Skin of body (tissue), 2 donors: ENCODE measurements around the gene WDR59. TPM values are rescaled to one million over a fixed set of nuclear protein-coding genes. Genes with fewer than 3 reads are reported as not detected.
"Not testable (repeated sequence)": the region's sequence is repeated elsewhere in the genome, so short reads cannot be mapped to it uniquely, and the experiment has no call there.

Source experiments
- DNase-seq: peaks from one replicate; lab custom pipeline; 2025; lab: John Stamatoyannopoulos, UW
- total RNA-seq: library from RNA; depleted of rRNA; stranded (reverse); fragments of >200 nt; gene quantifications from one replicate; pipeline ENCODE4 v1.2.3, GENCODE V29; 2014

Gene WDR59
- 36.9 TPM for total RNA-seq

GRCh38 chr16:74984529-74985296 is at the start of gene WDR59:
WDR59 (minus strand) TSS chr16:74985123; CDS start chr16:74985017, 106 bp downstream.
- DNase-seq = peak; percentile 97

GRCh38 chr16:75032655-75033054 is 47.7 kb upstream of the WDR59 start:
- DNase-seq = no peak

GRCh38 chr16:75029854-75030253 is 44.9 kb upstream of the WDR59 start:
- DNase-seq = no peak

- DNase-seq = no peak
These were observed 43.7 kb upstream of the WDR59 start for GRCh38 chr16:75028544-75029135.

- DNase-seq = no peak
These were observed 42.8 kb upstream of the WDR59 start for GRCh38 chr16:75027520-75028300.

- DNase-seq = no peak
These were observed 42.0 kb upstream of the WDR59 start for GRCh38 chr16:75026892-75027391.

- DNase-seq = peak; percentile 96
These were observed 41.4 kb upstream of the WDR59 start for GRCh38 chr16:75026239-75026891.

GRCh38 chr16:75025761-75026160 is 40.8 kb upstream of the WDR59 start:
- DNase-seq = peak; percentile 27

GRCh38 chr16:75024594-75024993 is 39.7 kb upstream of the WDR59 start:
- DNase-seq = no peak

GRCh38 chr16:75024182-75024581 is 39.3 kb upstream of the WDR59 start:
- no peak for DNase-seq

- DNase-seq = no peak
These were observed 38.1 kb upstream of the WDR59 start for GRCh38 chr16:75023009-75023408.

- no peak for DNase-seq
These were observed 37.6 kb upstream of the WDR59 start for GRCh38 chr16:75022567-75022966.

GRCh38 chr16:75021410-75021809 is 36.5 kb upstream of the WDR59 start:
- no peak for DNase-seq

- DNase-seq = no peak
These were observed 34.7 kb upstream of the WDR59 start for GRCh38 chr16:75019586-75019985.

- no peak for DNase-seq
These were observed 34.1 kb upstream of the WDR59 start for GRCh38 chr16:75019007-75019406.

GRCh38 chr16:75017670-75018525 is 33.0 kb upstream of the WDR59 start:
- no peak for DNase-seq

- DNase-seq = not testable (repeated sequence)
These were observed 31.6 kb upstream of the WDR59 start for GRCh38 chr16:75016451-75017081.

- DNase-seq = no peak
These were observed 29.4 kb upstream of the WDR59 start for GRCh38 chr16:75014318-75014717.

GRCh38 chr16:75013123-75013522 is 28.2 kb upstream of the WDR59 start:
- DNase-seq = not testable (repeated sequence)
